Breast epithelium (tissue), 3 donors: ENCODE measurements around the gene DRGX.

Source experiments
- CTCF ChIP-seq, 3 donors: fragments of 450-650 bp; IDR thresholded peaks; one replicate each; pipeline ENCODE4 v1.5.1; 2016 to 2017; ENCODE audit warnings: antibody characterized with exemption in 3 of 3, mild to moderate bottlenecking in 3 of 3, moderate library complexity in 3 of 3
- POLR2A ChIP-seq: fragments of 450-650 bp; IDR thresholded peaks from one replicate; pipeline ENCODE4 v1.6.1; 2016; ENCODE audit warnings: antibody characterized with exemption, mild to moderate bottlenecking, moderate library complexity

- TF ChIP-seq POLR2A (no peak), CTCF (IDR thresholded peaks at IDR 0.05) (no peak)
Observed at GRCh38 chr10:49396666-49396999, 744 bp upstream of the DRGX start.
